NOMO-1 treated with dmso at 0.1 percent for 144 hours (cell line): ENCODE measurements around the gene RIN3.

Experiments used
- DNase-seq: peaks from one replicate; lab custom pipeline; 2025; ENCODE audit not compliant: unreplicated experiment; lab: John Stamatoyannopoulos, UW

Gene RIN3

GRCh38 chr14:92737206-92737605 is 223.6 kb downstream of the RIN3 start:
- no peak for DNase-seq

DNA sequence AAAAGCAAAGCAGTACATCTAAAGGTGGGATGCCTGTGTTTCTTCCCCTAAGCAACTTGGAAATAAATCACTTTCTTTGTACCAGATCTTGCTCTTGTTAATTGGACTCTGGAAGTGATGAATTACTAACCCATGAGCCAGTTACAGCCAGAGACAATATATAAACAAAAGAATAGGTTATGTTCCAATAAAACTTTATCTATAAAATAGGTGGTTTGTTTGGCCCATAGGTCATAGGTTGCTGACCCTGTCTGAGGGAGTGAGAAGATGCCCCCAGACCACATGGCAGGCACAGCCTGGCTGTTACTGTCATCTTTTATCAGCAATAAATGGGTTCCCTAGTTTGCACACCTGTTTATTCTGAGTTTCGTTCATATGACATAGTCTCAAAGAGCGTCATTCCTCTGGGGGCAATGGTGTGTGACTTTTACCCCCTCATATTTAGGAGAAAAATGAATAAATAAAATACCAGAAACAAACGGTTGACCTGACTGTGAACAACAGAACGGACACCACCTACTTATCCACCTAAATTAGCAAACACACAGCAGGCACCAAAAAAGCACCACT is 224.1 kb downstream of the RIN3 start:
- no peak for DNase-seq
